ENCODE results near the gene C3orf18.

DNA sequence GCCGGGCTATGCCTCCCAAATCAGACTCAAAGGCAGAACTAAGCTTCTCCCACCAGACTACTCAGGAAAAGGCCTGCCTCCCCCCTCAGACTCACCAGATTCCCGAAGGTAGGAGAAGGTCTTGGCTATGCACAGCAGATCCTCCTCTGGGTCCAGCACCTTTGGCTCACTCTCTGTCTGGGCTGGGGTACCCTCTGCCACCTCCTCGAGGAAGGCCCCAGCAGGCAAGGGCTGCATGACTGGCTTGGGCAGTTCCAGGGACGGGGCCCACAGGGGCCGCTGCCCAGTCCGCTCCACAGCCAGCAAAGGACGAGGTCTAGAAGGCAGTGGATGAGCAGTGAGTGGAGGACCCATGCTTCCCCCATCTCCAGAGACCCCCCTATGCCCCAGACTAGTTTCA is 40.7 kb upstream of the C3orf18 start:
- TF ChIP-seq, protein P1, sequence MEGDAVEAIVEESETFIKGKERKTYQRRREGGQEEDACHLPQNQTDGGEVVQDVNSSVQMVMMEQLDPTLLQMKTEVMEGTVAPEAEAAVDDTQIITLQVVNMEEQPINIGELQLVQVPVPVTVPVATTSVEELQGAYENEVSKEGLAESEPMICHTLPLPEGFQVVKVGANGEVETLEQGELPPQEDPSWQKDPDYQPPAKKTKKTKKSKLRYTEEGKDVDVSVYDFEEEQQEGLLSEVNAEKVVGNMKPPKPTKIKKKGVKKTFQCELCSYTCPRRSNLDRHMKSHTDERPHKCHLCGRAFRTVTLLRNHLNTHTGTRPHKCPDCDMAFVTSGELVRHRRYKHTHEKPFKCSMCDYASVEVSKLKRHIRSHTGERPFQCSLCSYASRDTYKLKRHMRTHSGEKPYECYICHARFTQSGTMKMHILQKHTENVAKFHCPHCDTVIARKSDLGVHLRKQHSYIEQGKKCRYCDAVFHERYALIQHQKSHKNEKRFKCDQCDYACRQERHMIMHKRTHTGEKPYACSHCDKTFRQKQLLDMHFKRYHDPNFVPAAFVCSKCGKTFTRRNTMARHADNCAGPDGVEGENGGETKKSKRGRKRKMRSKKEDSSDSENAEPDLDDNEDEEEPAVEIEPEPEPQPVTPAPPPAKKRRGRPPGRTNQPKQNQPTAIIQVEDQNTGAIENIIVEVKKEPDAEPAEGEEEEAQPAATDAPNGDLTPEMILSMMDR (IDR thresholded peaks at IDR 0.05): no peak
- no peak for TF ChIP-seq EP300 (IDR thresholded peaks at IDR 0.05)

Data from esophagus muscularis mucosa (tissue), 3 donors.